ENCODE data around the gene PTPN20.
"Not testable (repeated sequence)": the region's sequence is repeated elsewhere in the genome, so short reads cannot be mapped to it uniquely, and the experiment has no call there.

PTPN20 gene

GRCh38 chr10:46911144-46911876 is at the start of gene PTPN20:
Gene PTPN20 (plus strand): TSS chr10:46911428. CDS start chr10:46932500, 21,072 bp downstream.
- not testable (repeated sequence) for DNase-seq

GRCh38 chr10:46869716-46870115 is 41.5 kb upstream of the PTPN20 start:
- DNase-seq = not testable (repeated sequence)

GRCh38 chr10:46871583-46871982 is 39.6 kb upstream of the PTPN20 start:
- not testable (repeated sequence) for DNase-seq

GRCh38 chr10:46875304-46875703 is 35.9 kb upstream of the PTPN20 start:
- not testable (repeated sequence) for DNase-seq

GRCh38 chr10:46876773-46877172 is 34.5 kb upstream of the PTPN20 start:
- DNase-seq = not testable (repeated sequence)

GRCh38 chr10:46878761-46879160 is 32.5 kb upstream of the PTPN20 start:
- not testable (repeated sequence) for DNase-seq

- not testable (repeated sequence) for DNase-seq
Observed at GRCh38 chr10:46890813-46891611, 20.2 kb upstream of the PTPN20 start.

GRCh38 chr10:46896762-46897692 is 14.2 kb upstream of the PTPN20 start:
- not testable (repeated sequence) for DNase-seq

GRCh38 chr10:46901247-46901646 is 10.0 kb upstream of the PTPN20 start:
- not testable (repeated sequence) for DNase-seq

- not testable (repeated sequence) for DNase-seq
Observed at GRCh38 chr10:46903874-46904273, 7.4 kb upstream of the PTPN20 start.

- not testable (repeated sequence) for DNase-seq
Observed at GRCh38 chr10:46906359-46906758, 4.9 kb upstream of the PTPN20 start.

GRCh38 chr10:46907185-46908117 is 3.8 kb upstream of the PTPN20 start:
- DNase-seq = not testable (repeated sequence)

GRCh38 chr10:46922498-46922897 is 11.3 kb downstream of the PTPN20 start:
- not testable (repeated sequence) for DNase-seq

- not testable (repeated sequence) for DNase-seq
Observed at GRCh38 chr10:46925156-46925555, 13.9 kb downstream of the PTPN20 start.

- DNase-seq = not testable (repeated sequence)
Observed at GRCh38 chr10:46925853-46926252, 14.6 kb downstream of the PTPN20 start.

GRCh38 chr10:46928810-46929209 is 17.6 kb downstream of the PTPN20 start:
- not testable (repeated sequence) for DNase-seq

GRCh38 chr10:46932383-46932782 is 21.2 kb downstream of the PTPN20 start:
- DNase-seq = not testable (repeated sequence)

- DNase-seq = not testable (repeated sequence)
Observed at GRCh38 chr10:46941091-46941490, 29.9 kb downstream of the PTPN20 start.

GRCh38 chr10:46948687-46949518 is 37.7 kb downstream of the PTPN20 start:
- DNase-seq = not testable (repeated sequence)

- not testable (repeated sequence) for DNase-seq
Observed at GRCh38 chr10:46952540-46952939, 41.3 kb downstream of the PTPN20 start.

All from activated CD4-positive, alpha-beta T cell treated with anti-CD3 and anti-CD28 coated beads for 4 hours (primary cell).